GM06990 (cell line): ENCODE data around the gene CLEC4C.
"Not testable (repeated sequence)": the region's sequence is repeated elsewhere in the genome, so short reads cannot be mapped to it uniquely, and the experiment has no call there.

ENCODE experiments used
- DNase-seq: peaks from one replicate; pipeline ENCODE4 v3.0.0-alpha.2; 2011; ENCODE audit not compliant: insufficient read length; ENCODE audit errors: extremely low read depth
- H3K27me3 ChIP-seq: replicated peaks from 2 replicates; pipeline ENCODE4 v1.6.0; 2011; ENCODE audit warnings: low read length; ENCODE audit not compliant: control insufficient read depth, insufficient read depth
- H3K36me3 ChIP-seq: 2 replicates; pipeline ENCODE4 v1.5.1; 2011; ENCODE audit warnings: low read length; ENCODE audit not compliant: control insufficient read depth, insufficient read depth
- H3K4me3 ChIP-seq: replicated peaks from 2 replicates; pipeline ENCODE4 v1.5.1; 2011; ENCODE audit warnings: low read depth, mild to moderate bottlenecking, control low read depth, low read length
- TF ChIP-seq, protein P1 (sequence below): IDR thresholded peaks from 2 replicates; pipeline ENCODE4 v1.5.1; 2011; ENCODE audit warnings: low read length, control low read depth, mild to moderate bottlenecking, inconsistent platforms; ENCODE audit not compliant: insufficient read depth, poor library complexity, severe bottlenecking

Gene CLEC4C

DNA sequence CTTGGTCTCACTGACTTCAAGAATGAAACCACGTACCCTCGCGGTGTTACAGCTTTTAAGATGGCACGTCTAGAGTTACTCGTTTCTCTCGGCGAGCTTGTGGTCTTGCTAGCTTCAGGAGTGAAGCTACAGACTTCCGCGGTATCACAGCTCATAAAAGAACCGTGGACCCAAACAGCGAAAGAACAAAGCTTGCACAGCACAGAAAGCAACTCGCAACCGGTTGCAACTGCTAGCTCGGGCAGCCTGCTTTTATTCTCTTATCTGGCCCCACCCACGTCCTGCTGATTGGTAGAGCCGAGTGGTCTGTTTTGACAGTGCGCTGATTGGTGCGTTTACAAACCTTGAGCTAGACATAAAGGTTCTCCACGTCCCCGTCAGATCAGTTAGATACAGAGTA, 4.2 kb upstream of the CLEC4C start:
- H3K36me3 ChIP-seq = no peaks in the 10 kb centered on the region
- no peak overlapping the region for H3K4me3 ChIP-seq
- H3K27me3 ChIP-seq = no peaks in the 10 kb centered on the region; the same call in 1 of the 2 replicates
- TF ChIP-seq, protein P1, sequence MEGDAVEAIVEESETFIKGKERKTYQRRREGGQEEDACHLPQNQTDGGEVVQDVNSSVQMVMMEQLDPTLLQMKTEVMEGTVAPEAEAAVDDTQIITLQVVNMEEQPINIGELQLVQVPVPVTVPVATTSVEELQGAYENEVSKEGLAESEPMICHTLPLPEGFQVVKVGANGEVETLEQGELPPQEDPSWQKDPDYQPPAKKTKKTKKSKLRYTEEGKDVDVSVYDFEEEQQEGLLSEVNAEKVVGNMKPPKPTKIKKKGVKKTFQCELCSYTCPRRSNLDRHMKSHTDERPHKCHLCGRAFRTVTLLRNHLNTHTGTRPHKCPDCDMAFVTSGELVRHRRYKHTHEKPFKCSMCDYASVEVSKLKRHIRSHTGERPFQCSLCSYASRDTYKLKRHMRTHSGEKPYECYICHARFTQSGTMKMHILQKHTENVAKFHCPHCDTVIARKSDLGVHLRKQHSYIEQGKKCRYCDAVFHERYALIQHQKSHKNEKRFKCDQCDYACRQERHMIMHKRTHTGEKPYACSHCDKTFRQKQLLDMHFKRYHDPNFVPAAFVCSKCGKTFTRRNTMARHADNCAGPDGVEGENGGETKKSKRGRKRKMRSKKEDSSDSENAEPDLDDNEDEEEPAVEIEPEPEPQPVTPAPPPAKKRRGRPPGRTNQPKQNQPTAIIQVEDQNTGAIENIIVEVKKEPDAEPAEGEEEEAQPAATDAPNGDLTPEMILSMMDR = no peak
- no peak for DNase-seq

DNA sequence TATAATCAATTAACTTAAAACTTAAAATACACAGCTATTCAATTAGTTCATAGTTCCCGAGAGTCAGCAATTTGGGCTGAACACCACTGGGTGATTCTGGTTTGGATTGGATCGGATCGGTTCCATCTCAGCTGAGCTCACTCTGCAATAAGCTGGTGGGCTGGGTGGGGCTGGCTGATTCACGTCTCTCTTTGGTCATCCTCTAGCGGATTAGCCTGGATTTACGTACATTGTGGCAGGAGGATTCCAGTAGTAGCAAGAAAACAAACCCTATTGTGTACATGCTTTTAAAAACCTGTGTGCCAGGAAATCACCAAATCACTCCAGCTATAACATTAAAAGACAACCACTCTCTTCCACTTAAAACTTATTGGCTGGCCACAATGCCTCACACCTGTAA, 3.2 kb upstream of the CLEC4C start:
- DNase-seq = no peak
- TF ChIP-seq, protein P1 = no peak
- Histone ChIP-seq H3K4me3 (no peak overlapping the region), H3K36me3 (no peaks in the 10 kb centered on the region), H3K27me3 (no peaks in the 10 kb centered on the region; the same call in 1 of the 2 replicates)

DNA sequence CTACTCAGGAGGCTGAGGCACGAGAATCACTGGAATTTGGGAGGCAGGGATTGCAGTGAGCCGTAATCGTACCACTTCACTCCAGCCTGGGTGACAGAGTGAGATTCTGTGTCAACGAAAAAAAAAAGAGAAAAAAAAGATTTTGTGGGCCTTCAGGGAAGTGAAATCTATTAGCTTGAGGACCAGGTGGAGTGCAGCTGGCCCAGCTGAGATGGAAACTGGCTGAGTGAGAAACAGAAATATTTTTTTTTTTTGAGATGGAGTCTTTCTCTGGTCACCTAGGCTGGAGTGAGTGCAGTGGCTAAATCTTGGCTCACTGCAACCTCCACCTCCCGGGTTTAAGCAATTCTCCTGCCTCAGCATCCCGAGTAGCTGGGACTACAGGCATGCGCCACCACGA, 2.3 kb upstream of the CLEC4C start:
- Histone ChIP-seq H3K36me3 (no peaks in the 10 kb centered on the region), H3K27me3 (no peaks in the 10 kb centered on the region; the same call in 1 of the 2 replicates), H3K4me3 (no peak overlapping the region)
- DNase-seq = no peak
- TF ChIP-seq, protein P1 = no peak

DNA sequence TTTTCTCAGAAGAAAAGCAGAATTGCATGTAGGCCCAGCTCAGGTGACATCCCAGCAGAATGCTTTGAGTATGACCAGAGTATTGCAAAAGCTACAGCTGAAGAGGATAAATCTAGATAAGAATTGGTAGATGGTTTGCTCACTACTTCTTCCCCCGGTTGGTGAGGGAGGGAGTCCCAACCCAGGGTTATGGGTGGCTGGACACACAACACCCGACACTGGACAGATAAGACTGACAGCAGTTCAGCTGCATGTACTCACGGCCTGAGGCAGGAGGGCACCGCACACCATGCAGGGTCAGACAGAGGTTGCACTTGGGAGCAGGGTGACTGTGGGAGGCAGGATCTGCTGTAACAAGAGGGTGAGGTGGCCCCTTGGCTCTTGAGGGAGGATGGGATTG, 1.7 kb upstream of the CLEC4C start:
- DNase-seq = peak; percentile 25
- no peaks in the 10 kb centered on the region for H3K36me3 ChIP-seq
- TF ChIP-seq, protein P1 = no peak
- no peak overlapping the region for H3K4me3 ChIP-seq
- no peaks in the 10 kb centered on the region; the same call in 1 of the 2 replicates for H3K27me3 ChIP-seq

DNA sequence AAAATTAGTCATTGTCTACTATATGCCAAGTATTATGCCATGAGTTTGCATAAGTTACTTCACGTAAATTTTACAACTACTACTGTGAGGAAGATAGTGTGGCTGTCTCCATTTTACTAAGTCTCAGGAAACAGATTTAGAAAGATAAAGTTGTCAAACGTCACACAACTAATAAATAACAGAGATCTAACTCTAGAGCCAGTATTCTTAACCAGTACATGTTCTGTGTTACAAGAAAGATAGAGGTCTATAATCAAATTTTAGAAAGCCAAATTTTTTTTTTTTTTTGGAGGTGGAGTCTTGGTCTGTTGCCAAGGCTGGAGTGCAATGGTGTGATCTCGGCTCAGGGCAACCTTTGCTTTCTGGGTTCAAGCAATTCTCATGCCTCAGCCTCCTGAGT, 14.2 kb downstream of the CLEC4C start:
- TF ChIP-seq, protein P1 = no peak
- no peak for DNase-seq
- Histone ChIP-seq H3K4me3 (no peak overlapping the region), H3K36me3 (no peaks in the 10 kb centered on the region), H3K27me3 (no peaks in the 10 kb centered on the region)

DNA sequence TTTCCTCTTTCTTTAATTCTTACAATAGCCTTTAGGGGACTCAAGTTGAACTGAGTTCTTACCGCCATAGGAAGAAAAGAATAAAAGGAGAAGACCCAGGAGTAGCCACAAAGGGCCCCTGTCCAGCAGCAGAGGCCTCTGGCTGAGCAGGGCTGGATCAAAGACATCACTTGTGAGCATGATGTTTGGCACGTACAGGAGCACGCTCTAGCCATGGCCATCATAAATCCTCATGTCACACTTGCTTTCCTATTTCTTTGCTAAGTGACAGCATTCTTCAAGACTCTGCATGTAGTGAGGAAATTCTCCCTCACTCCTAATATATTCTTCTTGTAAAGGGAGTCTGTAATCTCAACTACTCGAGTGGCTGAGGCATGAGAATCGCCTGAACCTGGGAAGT, 15.7 kb downstream of the CLEC4C start:
- TF ChIP-seq, protein P1 = no peak
- H3K36me3 ChIP-seq = no peaks in the 10 kb centered on the region
- no peak overlapping the region for H3K4me3 ChIP-seq
- H3K27me3 ChIP-seq = no peaks in the 10 kb centered on the region
- no peak for DNase-seq

DNA sequence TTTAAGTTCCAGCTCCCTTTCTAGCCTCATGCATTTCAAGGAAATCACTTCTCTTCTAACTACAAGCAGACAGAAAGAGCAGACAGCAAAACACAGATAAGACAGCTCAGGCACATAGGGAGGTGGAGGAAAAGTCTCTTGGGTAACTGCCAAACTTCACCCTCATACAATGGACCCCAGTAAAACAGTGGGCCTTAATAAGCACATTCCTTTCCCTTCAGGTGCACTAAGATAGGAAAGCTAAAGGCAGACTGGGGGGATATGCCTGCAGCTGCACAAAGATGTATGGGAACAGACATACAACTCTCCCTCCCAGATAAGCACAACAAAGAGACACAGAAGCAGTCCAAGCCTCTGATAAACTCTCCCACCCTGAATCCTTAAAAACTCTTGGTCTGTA, 16.2 kb downstream of the CLEC4C start:
- H3K27me3 ChIP-seq, H3K36me3 ChIP-seq, H3K4me3 ChIP-seq, DNase-seq: not testable (repeated sequence)
